Neural cell (in vitro differentiated cells): ENCODE results near the gene CPXM1.

ENCODE experiments used
- CTCF ChIP-seq: fragments of 450-650 bp; IDR thresholded peaks from 2 replicates; pipeline ENCODE4 v1.5.1; 2014; ENCODE audit warnings: antibody characterized with exemption, mild to moderate bottlenecking, moderate library complexity; ENCODE audit not compliant: poor library complexity, severe bottlenecking
- EZH2 ChIP-seq: fragments of 200-600, 300-800 bp; shearing (Covaris generic), sonication (generic); IDR thresholded peaks from 2 replicates; pipeline ENCODE4 v1.6.1; 2014; ENCODE audit warnings: antibody characterized with exemption, low read length, borderline replicate concordance, mild to moderate bottlenecking; ENCODE audit not compliant: insufficient read depth, poor library complexity, severe bottlenecking
- MXI1 ChIP-seq: fragments of 450-650 bp; conservative IDR thresholded peaks from 2 replicates; pipeline ENCODE4 v1.6.1; 2014; ENCODE audit warnings: antibody characterized with exemption, mild to moderate bottlenecking; ENCODE audit not compliant: poor library complexity, severe bottlenecking
- POLR2AphosphoS5 ChIP-seq: IDR thresholded peaks from 2 replicates; pipeline ENCODE4 v1.6.1; 2012
- RAD21 ChIP-seq: fragments of 450-650 bp; conservative IDR thresholded peaks from 2 replicates; pipeline ENCODE4 v1.6.1; 2014; ENCODE audit warnings: antibody characterized with exemption, mild to moderate bottlenecking, moderate library complexity
- SMC3 ChIP-seq: fragments of 450-650 bp; conservative IDR thresholded peaks from 2 replicates; pipeline ENCODE4 v1.6.1; 2014; ENCODE audit warnings: antibody characterized with exemption, mild to moderate bottlenecking, moderate library complexity; ENCODE audit not compliant: poor library complexity

- TF ChIP-seq POLR2AphosphoS5 (no peak), SMC3 (no peak), CTCF (no peak), EZH2 (no peak), RAD21 (no peak), MXI1 (no peak)
Observed at GRCh38 chr20:2762578-2763131, 37.8 kb downstream of the CPXM1 start.
